Measurements from ENCODE around the gene DLD.

DNA sequence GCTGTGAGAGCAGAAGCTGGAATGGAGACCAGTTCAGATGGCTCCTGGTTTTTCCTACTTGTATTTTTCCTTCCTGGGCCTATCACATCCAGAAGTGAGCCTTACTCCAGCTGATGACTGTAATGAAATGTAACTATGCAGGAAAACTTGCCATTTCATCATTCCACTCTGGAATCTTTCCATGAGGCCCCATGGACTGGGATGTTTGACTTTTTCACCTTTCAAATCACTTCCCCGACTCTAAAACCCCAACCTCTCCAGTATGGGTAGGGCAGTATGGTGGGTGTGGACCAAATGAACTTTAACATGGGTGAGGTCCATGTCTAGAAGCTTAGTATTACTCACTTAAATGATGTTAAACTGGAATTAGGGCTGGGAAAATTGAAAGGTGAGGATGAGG, 40.3 kb upstream of the DLD start:
- TF ChIP-seq CTCF (IDR thresholded peaks at IDR 0.05): no peak
- no peak for TF ChIP-seq POLR2A (IDR thresholded peaks at IDR 0.05)
